H9 (cell line): ENCODE results near the gene APOB. TPM values are rescaled to one million over a fixed set of nuclear protein-coding genes. Genes with fewer than 3 reads are reported as not detected.

Experiments used
- DNase-seq: peaks from one replicate; pipeline ENCODE4 v3.0.0-alpha.2; 2017
- H2AFZ ChIP-seq: one replicate; pipeline ENCODE4 v1.6.1; 2013; ENCODE audit warnings: mild to moderate bottlenecking, low read length, control low read depth, moderate library complexity
- H2AK5ac ChIP-seq: 2 replicates; pipeline ENCODE4 v1.6.1; 2013; ENCODE audit warnings: low read length, control low read depth, mixed read lengths; ENCODE audit not compliant: insufficient read length
- H2BK120ac ChIP-seq: one replicate; pipeline ENCODE4 v1.6.1; 2013; ENCODE audit warnings: low read depth, mild to moderate bottlenecking, low read length, control low read depth, inconsistent platforms; ENCODE audit not compliant: poor library complexity, severe bottlenecking
- H2BK12ac ChIP-seq: 2 replicates; pipeline ENCODE4 v1.6.1; 2013; ENCODE audit warnings: low read length, control low read depth, mixed read lengths, low read depth; ENCODE audit not compliant: insufficient read length
- H2BK15ac ChIP-seq: 2 replicates; pipeline ENCODE4 v1.6.1; 2013; ENCODE audit warnings: low read depth, low read length, control low read depth
- H2BK20ac ChIP-seq: one replicate; pipeline ENCODE4 v1.6.1; 2013; ENCODE audit warnings: low read depth, mild to moderate bottlenecking, low read length, control low read depth, inconsistent platforms; ENCODE audit not compliant: poor library complexity, severe bottlenecking
- H2BK5ac ChIP-seq: 2 replicates; pipeline ENCODE4 v1.6.1; 2013; ENCODE audit warnings: low read length, control low read depth, mixed read lengths; ENCODE audit not compliant: insufficient read length
- H3K14ac ChIP-seq: 2 replicates; pipeline ENCODE4 v1.6.1; 2013; ENCODE audit warnings: low read length, control low read depth; ENCODE audit not compliant: insufficient read depth
- H3K18ac ChIP-seq: 2 replicates; pipeline ENCODE4 v1.6.1; 2013; ENCODE audit warnings: low read depth, mild to moderate bottlenecking, mixed read lengths, low read length, control low read depth; ENCODE audit not compliant: insufficient read length
- H3K23ac ChIP-seq: 2 replicates; pipeline ENCODE4 v1.6.1; 2013; ENCODE audit warnings: low read length, control low read depth, mixed read lengths, low read depth; ENCODE audit not compliant: insufficient read length
- H3K23me2 ChIP-seq: 2 replicates; pipeline ENCODE4 v1.6.1; 2013; ENCODE audit warnings: low read depth, mild to moderate bottlenecking, mixed read lengths, low read length, control low read depth; ENCODE audit not compliant: insufficient read length, poor library complexity, severe bottlenecking
- H3K27ac ChIP-seq: 2 replicates; pipeline ENCODE4 v1.5.1; 2013; ENCODE audit warnings: low read length, control low read depth, mixed read lengths, low read depth; ENCODE audit not compliant: insufficient read length
- H3K27me3 ChIP-seq: 2 replicates; pipeline ENCODE4 v1.6.1; 2013; ENCODE audit warnings: low read length, control low read depth, inconsistent platforms; ENCODE audit not compliant: insufficient read depth
- H3K4ac ChIP-seq: 2 replicates; pipeline ENCODE4 v1.6.1; 2013; ENCODE audit warnings: low read depth, mild to moderate bottlenecking, control low read depth, inconsistent platforms, low read length, moderate library complexity
- H3K4me1 ChIP-seq: 2 replicates; pipeline ENCODE4 v1.6.1; 2013; ENCODE audit warnings: low read length, control low read depth, inconsistent platforms; ENCODE audit not compliant: insufficient read depth
- H3K4me2 ChIP-seq: 2 replicates; pipeline ENCODE4 v1.6.1; 2013; ENCODE audit warnings: low read length, control low read depth, mixed read lengths; ENCODE audit not compliant: insufficient read length, insufficient read depth
- H3K56ac ChIP-seq: 2 replicates; pipeline ENCODE4 v1.6.1; 2013; ENCODE audit warnings: low read depth, mild to moderate bottlenecking, mixed read lengths, low read length, control low read depth; ENCODE audit not compliant: insufficient read length
- H3K79me1 ChIP-seq: 2 replicates; pipeline ENCODE4 v1.6.1; 2013; ENCODE audit warnings: low read depth, mild to moderate bottlenecking, moderate library complexity, low read length, control low read depth, inconsistent platforms; ENCODE audit not compliant: insufficient read depth, poor library complexity, severe bottlenecking
- H3K79me2 ChIP-seq: 2 replicates; pipeline ENCODE4 v1.6.1; 2013; ENCODE audit warnings: low read length, control low read depth, inconsistent platforms; ENCODE audit not compliant: insufficient read depth
- H3K9ac ChIP-seq: 2 replicates; pipeline ENCODE4 v1.6.1; 2013; ENCODE audit warnings: low read length, control low read depth, mixed read lengths; ENCODE audit not compliant: insufficient read length; ENCODE audit errors: extremely low read depth
- H3K9me3 ChIP-seq: one replicate; pipeline ENCODE4 v1.6.1; 2013; ENCODE audit warnings: low read depth, low read length, inconsistent platforms; ENCODE audit not compliant: control insufficient read depth
- H3T11ph ChIP-seq: one replicate; pipeline ENCODE4 v1.6.1; 2013; ENCODE audit warnings: mild to moderate bottlenecking, low read length, control low read depth, inconsistent platforms
- H4K20me1 ChIP-seq: one replicate; pipeline ENCODE4 v1.6.1; 2013; ENCODE audit not compliant: control insufficient read depth, insufficient read length, insufficient read depth
- H4K5ac ChIP-seq: 2 replicates; pipeline ENCODE4 v1.6.1; 2013; ENCODE audit warnings: low read depth, mild to moderate bottlenecking, mixed read lengths, low read length, control low read depth; ENCODE audit not compliant: insufficient read length
- H4K8ac ChIP-seq: replicated peaks from 2 replicates; pipeline ENCODE4 v1.6.1; 2013; ENCODE audit warnings: low read length, control low read depth, mixed read lengths, low read depth; ENCODE audit not compliant: insufficient read length
- H4K91ac ChIP-seq: 2 replicates; pipeline ENCODE4 v1.6.1; 2013; ENCODE audit warnings: low read depth, mild to moderate bottlenecking, moderate library complexity, mixed read lengths, low read length, control low read depth; ENCODE audit not compliant: insufficient read length
- H3K27ac Mint-ChIP-seq, 3 experiments: 2 replicates in 2 of 3; 3 replicates in 1 of 3; pipeline ENCODE4 v1.8.0; 2020 to 2021; ENCODE audit warnings: mixed read lengths in 3 of 3, mild to moderate bottlenecking in 1 of 3, moderate library complexity in 1 of 3
- H3K27me3 Mint-ChIP-seq: 2 replicates; pipeline ENCODE4 v1.8.0; 2021; ENCODE audit warnings: low read depth, mild to moderate bottlenecking, moderate library complexity, mixed read lengths
- H3K36me3 Mint-ChIP-seq, 3 experiments: 2 replicates in 2 of 3; 3 replicates in 1 of 3; pipeline ENCODE4 v1.8.0; 2020 to 2021; ENCODE audit warnings: low read depth in 3 of 3, mixed read lengths in 3 of 3; ENCODE audit not compliant: insufficient read depth in 1 of 3
- H3K4me1 Mint-ChIP-seq, 2 experiments: 2 replicates each; pipeline ENCODE4 v1.8.0; 2020; ENCODE audit warnings: mixed read lengths in 2 of 2
- H3K4me3 Mint-ChIP-seq, 2 experiments: 2 replicates in 1 of 2; 3 replicates in 1 of 2; pipeline ENCODE4 v1.8.0; 2020 to 2021; ENCODE audit warnings: mild to moderate bottlenecking in 2 of 2, mixed read lengths in 2 of 2, moderate library complexity in 1 of 2
- H3K9me3 Mint-ChIP-seq, 2 experiments: 2 replicates in 1 of 2; 3 replicates in 1 of 2; pipeline ENCODE4 v1.8.0; 2020; ENCODE audit warnings: mild to moderate bottlenecking in 2 of 2, mixed read lengths in 2 of 2, moderate library complexity in 1 of 2
- CTCF ChIP-seq: fragments of 200-600 bp; sonication (generic); conservative IDR thresholded peaks from 3 replicates; pipeline ENCODE4 v1.8.0; 2021; ENCODE audit warnings: antibody characterized with exemption, mild to moderate bottlenecking
- WGBS: extraction: QIAGEN DNeasy Blood & Tissue Kit; methylation state at CpG from one replicate; pipeline ENCODE4 v1.1.7; 2013; ENCODE audit warnings: missing lambda C conversion rate, low lambda C conversion rate, mixed read lengths; ENCODE audit not compliant: insufficient read length; ENCODE audit errors: extremely low coverage; 5-methylcytosine and 5-hydroxymethylcytosine counted together
- total RNA-seq: library from RNA; stranded (reverse); gene quantifications from 2 replicates; pipeline ENCODE4 v1.2.1, GENCODE V29; 2021

The APOB gene
- total RNA-seq, 1 experiment from 2014 or later = 0.26 TPM

GRCh38 chr2:21041943-21042707, 1.7 kb downstream of the APOB start:
- H3K27ac ChIP-seq = no peak overlapping the region
- H4K20me1 ChIP-seq = no peaks in the 10 kb centered on the region
- peaks cover 5% of the 10 kb centered on the region; the same call in 1 of the 2 replicates for H3K4me1 ChIP-seq
- no peak overlapping the region for H3T11ph ChIP-seq
- no peak overlapping the region for H3K4me3 Mint-ChIP-seq
- no peak overlapping the region for H3K9ac ChIP-seq
- WGBS = no CpG with 5 or more reads among the region's 16 CpGs
- no peak for TF ChIP-seq CTCF
- H2BK15ac ChIP-seq = no peak overlapping the region
- H2AFZ ChIP-seq = no peak overlapping the region
- H2BK20ac ChIP-seq = no peak overlapping the region
- no peak overlapping the region for H4K8ac ChIP-seq
- H2BK5ac ChIP-seq = no peak overlapping the region
- no peak for DNase-seq
- H3K4me1 Mint-ChIP-seq = peaks cover 15 to 18% of the 10 kb centered on the region in 2 experiments
- H3K9me3 Mint-ChIP-seq = no peaks in the 10 kb centered on the region; a peak in 1 of 5 replicates
- H3K27me3 ChIP-seq = peaks cover 5% of the 10 kb centered on the region; the same call in 1 of the 2 replicates
- no peaks in the 10 kb centered on the region for H3K36me3 Mint-ChIP-seq
- H3K23me2 ChIP-seq = no peaks in the 10 kb centered on the region
- no peak overlapping the region for H4K91ac ChIP-seq
- no peak overlapping the region for H3K27ac Mint-ChIP-seq
- H2BK120ac ChIP-seq = no peak overlapping the region
- no peak overlapping the region for H2BK12ac ChIP-seq
- no peak overlapping the region for H3K23ac ChIP-seq
- H3K9me3 ChIP-seq = no peaks in the 10 kb centered on the region
- no peak overlapping the region for H3K14ac ChIP-seq
- no peak overlapping the region for H4K5ac ChIP-seq
- H3K56ac ChIP-seq = no peak overlapping the region
- H3K18ac ChIP-seq = no peak overlapping the region
- H3K79me1 ChIP-seq = no peaks in the 10 kb centered on the region
- no peak overlapping the region for H2AK5ac ChIP-seq
- no peaks in the 10 kb centered on the region for H3K79me2 ChIP-seq
- peaks cover 26% of the 10 kb centered on the region for H3K27me3 Mint-ChIP-seq
- H3K4ac ChIP-seq = no peak overlapping the region
- H3K4me2 ChIP-seq = no peak overlapping the region
